ENCODE data around the gene CNTN3.

Gene CNTN3

DNA sequence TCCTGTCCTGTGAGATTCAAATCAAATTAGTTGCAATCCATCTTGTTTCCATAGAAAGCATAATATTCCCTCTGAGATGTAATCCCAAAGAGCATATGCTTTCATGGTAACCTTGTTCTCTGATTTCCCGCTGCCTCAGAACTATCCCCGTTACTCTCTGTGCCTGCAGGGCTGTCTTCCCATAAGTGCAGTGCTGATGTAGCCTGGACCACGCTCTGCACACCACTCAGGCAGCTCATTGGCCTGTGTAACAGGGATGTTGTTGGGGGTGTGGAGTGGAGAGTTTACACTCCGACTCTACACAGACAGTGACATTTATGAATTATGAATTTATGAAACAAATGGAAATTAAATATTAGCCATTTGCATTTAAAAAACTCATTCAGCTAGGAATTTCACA, 33.6 kb upstream of the CNTN3 start:
- peaks cover 0 to 5% (median 0%) of the 10 kb centered on the region in 4 donors for H3K4me1 ChIP-seq
- TF ChIP-seq, protein P1, sequence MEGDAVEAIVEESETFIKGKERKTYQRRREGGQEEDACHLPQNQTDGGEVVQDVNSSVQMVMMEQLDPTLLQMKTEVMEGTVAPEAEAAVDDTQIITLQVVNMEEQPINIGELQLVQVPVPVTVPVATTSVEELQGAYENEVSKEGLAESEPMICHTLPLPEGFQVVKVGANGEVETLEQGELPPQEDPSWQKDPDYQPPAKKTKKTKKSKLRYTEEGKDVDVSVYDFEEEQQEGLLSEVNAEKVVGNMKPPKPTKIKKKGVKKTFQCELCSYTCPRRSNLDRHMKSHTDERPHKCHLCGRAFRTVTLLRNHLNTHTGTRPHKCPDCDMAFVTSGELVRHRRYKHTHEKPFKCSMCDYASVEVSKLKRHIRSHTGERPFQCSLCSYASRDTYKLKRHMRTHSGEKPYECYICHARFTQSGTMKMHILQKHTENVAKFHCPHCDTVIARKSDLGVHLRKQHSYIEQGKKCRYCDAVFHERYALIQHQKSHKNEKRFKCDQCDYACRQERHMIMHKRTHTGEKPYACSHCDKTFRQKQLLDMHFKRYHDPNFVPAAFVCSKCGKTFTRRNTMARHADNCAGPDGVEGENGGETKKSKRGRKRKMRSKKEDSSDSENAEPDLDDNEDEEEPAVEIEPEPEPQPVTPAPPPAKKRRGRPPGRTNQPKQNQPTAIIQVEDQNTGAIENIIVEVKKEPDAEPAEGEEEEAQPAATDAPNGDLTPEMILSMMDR (IDR thresholded peaks at IDR 0.05): no peak

DNA sequence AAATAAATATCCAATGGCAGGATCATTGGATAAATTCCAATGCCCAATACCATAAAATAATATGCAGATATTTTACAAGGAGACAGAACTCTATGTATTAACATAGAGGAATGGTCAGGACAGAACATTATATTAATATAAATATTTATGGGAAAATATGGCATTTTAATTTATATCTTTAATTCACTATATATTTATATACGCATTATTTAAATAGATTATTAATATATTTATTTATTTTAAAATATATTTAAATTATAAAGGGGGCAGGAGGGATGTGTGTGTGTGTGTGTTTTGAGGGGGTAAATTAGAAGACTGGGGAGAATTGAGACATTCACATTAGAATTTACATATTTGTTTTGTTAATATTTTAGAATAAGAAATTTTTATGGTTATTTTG, 31.6 kb upstream of the CNTN3 start:
- TF ChIP-seq, protein P1 (IDR thresholded peaks at IDR 0.05): no peak
- no peak for DNase-seq
- intact Hi-C loops (cut with DNase I; ENCODE audit: low total_unique reads): no loop called here
- Histone ChIP-seq H3K4me3 (no peak overlapping the region), H3K4me1 (peaks cover 0 to 2% (median 0%) of the 10 kb centered on the region in 4 donors), H3K27ac (no peak overlapping the region), H3K27me3 (no peaks in the 10 kb centered on the region), H3K9me3 (no peaks in the 10 kb centered on the region), H3K36me3 (no peaks in the 10 kb centered on the region)

More for the DNA sequence above, 33.6 kb upstream of the CNTN3 start:
- Histone ChIP-seq H3K4me3 (no peak overlapping the region), H3K27me3 (no peaks in the 10 kb centered on the region), H3K36me3 (no peaks in the 10 kb centered on the region), H3K9me3 (no peaks in the 10 kb centered on the region), H3K27ac (no peak overlapping the region)
- intact Hi-C loops (cut with DNase I; ENCODE audit: low total_unique reads): no loop called here
- DNase-seq: no peak

DNA sequence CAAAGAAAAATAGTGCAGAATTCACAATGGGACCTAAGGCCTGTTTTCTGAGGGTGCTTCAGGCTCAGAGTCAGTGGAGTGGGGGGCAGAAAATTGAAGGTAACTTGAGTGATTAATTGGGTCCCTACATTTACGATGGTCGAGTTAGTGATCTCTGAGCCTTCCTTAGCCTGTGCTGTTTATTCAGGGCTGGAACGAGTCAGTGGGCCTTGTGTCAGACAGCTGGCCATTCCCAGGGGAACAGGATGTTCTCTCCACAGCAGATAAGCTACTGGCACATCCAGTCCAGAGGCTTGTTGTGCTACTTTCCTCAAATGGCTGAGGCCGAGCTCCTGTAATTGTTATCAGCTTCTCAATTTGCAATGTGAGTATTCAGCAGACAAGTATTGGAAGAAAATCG, 29.2 kb upstream of the CNTN3 start:
- H3K27ac ChIP-seq: no peak overlapping the region
- TF ChIP-seq, protein P1 (IDR thresholded peaks at IDR 0.05): no peak
- no peaks in the 10 kb centered on the region for H3K9me3 ChIP-seq
- H3K36me3 ChIP-seq: no peaks in the 10 kb centered on the region
- intact Hi-C loops (cut with DNase I; ENCODE audit: low total_unique reads): no loop called here
- no peak overlapping the region for H3K4me3 ChIP-seq
- peak in 1 of 2 donors; percentile 60 for DNase-seq
- no peaks in the 10 kb centered on the region for H3K27me3 ChIP-seq
- H3K4me1 ChIP-seq: no peaks in the 10 kb centered on the region

DNA sequence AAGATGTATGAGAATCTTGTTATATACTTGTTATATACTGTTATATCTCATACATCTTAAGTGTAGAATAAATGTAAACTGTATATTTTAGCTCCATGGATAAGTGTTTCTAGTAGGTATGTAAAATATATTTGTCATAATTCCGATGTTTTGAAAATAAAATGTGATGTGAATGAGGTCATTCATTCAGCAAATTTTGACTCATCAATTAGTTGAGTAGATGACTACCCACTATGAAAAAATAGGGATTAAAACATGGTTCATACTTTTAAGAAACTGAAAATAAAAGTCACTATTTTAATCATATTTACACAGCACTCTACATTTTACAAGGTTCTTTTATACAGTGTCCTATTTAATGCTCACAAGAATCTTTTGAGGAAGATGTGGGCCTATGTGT, 28.4 kb upstream of the CNTN3 start:
- Histone ChIP-seq H3K9me3 (no peaks in the 10 kb centered on the region), H3K36me3 (no peaks in the 10 kb centered on the region), H3K4me1 (no peaks in the 10 kb centered on the region), H3K27ac (no peak overlapping the region), H3K27me3 (no peaks in the 10 kb centered on the region), H3K4me3 (no peak overlapping the region)
- intact Hi-C loops (cut with DNase I; ENCODE audit: low total_unique reads): no loop called here
- TF ChIP-seq, protein P1 (IDR thresholded peaks at IDR 0.05): no peak
- no peak for DNase-seq

DNA sequence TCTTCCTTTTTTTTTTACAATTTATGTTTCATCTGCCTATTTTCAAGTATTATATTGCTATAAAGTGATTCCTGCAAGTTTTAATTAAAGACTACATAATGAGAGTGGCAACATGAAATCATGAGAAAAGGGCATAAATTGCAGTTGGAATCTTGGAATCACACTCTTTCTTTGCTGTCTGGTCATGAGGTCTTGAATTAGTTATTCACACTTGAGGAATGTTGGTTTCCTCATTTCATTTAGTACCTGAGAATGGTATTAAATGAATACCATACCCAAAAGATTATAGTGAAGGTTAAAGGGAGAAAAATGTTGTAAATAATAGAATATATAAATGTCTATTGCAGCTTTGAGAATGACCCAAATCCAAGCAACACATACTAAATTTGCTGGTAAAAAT, 25.8 kb upstream of the CNTN3 start:
- Histone ChIP-seq H3K36me3 (no peaks in the 10 kb centered on the region), H3K4me1 (no peaks in the 10 kb centered on the region), H3K27me3 (no peaks in the 10 kb centered on the region), H3K27ac (no peak overlapping the region), H3K9me3 (no peaks in the 10 kb centered on the region), H3K4me3 (no peak overlapping the region)
- TF ChIP-seq, protein P1 (IDR thresholded peaks at IDR 0.05): no peak
- DNase-seq: no peak
- intact Hi-C loops (cut with DNase I; ENCODE audit: low total_unique reads): no loop called here

DNA sequence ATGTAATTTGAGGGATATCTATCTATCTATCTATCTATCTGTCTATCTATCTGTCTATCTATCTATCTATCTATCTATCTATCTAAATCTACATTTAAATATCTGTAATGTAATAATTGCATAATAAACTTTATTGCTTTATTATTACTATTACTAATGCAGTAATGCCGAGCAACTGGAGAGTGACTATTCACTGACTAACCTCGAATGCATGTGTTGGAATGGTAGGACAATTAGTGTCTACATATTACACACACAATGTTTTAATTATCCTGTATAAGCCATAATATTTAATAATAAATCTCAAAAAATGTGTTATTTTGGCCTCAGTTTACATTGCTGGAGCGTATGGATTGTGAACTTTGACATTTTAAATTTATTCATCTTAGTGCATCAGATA, 25.2 kb upstream of the CNTN3 start:
- no peaks in the 10 kb centered on the region for H3K4me1 ChIP-seq
- TF ChIP-seq, protein P1 (IDR thresholded peaks at IDR 0.05): no peak
- DNase-seq: no peak
- intact Hi-C loops (cut with DNase I; ENCODE audit: low total_unique reads): no loop called here
- H3K27ac ChIP-seq: no peak overlapping the region
- H3K36me3 ChIP-seq: no peaks in the 10 kb centered on the region
- H3K4me3 ChIP-seq: no peak overlapping the region
- H3K9me3 ChIP-seq: no peaks in the 10 kb centered on the region
- H3K27me3 ChIP-seq: no peaks in the 10 kb centered on the region
